ENCODE measurements around the gene AGPAT3.

AGPAT3 gene

DNA sequence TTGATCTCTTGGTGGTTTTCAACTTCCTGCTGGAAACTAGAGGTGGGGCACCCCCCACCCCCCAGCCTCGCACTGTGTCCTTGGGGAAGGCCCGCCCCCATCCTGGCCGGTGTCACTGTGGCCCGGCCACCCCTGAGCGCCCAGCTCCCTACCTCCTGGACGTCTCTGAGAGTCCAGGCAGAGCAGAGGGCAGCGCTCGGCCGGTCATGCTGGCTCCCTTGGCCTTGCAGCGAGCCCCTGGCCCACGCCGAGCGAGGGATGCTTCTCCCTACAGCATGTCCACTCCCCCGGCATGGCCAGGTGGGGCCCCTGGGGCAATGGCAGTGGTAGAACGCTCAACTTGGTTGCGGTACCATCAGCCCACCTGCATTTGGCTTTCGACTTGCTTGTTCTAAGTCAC is 118.4 kb downstream of the AGPAT3 start:
- DNase-seq = no peak

- DNase-seq = no peak
Measured at GRCh38 chr21:43983860-43984420, 118.9 kb downstream of the AGPAT3 start.

DNA sequence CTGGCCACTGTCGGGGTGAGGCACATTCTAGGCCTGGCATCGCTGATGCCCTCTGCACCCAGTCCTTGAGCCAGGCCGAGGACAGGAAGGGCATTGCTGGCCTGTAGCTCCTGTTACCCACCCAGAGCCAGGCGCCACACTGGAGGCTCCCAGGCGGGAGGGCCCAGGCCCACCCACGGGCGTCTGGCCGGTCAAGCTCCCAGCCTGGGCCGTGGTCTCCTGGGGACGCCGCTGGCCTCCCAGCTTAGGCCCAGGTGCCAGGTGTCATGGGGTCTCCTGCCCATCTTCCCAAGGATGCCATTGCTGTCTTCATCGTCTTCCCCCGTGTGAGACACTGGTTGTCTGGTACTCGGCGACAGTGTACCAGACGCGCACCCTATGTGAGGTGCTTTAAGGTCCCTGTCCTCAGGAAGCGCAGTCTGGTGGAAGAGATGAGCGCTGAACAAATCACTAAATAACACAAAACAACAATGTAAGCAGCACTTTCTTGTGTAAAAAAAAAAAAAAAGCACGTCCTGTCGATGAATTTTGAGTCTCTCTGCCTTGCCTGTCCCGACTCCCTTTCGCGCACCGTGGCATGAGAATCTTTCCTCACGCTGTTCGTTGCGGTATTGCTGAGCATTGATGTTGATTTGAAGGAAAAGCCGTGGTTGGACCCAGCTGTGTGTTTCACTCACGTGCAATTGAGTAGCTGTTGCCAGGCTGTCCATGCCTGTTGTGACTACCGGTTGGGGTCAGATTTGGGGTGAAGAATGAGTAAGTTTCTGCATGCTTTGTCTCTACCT is 120.1 kb downstream of the AGPAT3 start:
- no peak for DNase-seq

DNA sequence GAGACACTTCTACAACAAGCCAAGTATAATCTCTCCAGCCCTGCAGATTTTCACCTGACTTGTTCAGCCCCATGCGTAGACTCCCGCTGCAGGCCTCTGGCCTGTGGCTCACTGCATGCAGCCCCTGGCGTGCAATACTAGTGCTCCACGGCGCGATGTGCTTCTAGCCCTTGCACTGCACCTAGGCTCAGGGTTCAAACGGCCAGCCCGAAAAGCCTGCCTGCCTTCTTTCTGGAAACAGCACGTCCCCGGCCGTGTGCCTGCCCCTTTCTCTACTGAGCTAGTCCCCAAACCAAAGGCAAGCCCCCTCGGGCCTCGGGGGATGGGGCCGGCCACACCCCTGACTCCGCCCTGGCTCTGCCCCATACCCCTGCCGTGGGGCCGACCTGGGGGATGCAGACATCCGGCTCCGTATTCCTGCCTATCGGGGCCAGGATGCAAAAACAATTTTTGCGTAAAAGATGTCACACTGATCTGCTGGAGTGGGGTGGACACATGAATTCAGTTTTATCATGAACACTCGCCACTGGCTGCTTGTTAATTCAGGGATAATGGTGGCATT is 120.7 kb downstream of the AGPAT3 start:
- DNase-seq = no peak

DNA sequence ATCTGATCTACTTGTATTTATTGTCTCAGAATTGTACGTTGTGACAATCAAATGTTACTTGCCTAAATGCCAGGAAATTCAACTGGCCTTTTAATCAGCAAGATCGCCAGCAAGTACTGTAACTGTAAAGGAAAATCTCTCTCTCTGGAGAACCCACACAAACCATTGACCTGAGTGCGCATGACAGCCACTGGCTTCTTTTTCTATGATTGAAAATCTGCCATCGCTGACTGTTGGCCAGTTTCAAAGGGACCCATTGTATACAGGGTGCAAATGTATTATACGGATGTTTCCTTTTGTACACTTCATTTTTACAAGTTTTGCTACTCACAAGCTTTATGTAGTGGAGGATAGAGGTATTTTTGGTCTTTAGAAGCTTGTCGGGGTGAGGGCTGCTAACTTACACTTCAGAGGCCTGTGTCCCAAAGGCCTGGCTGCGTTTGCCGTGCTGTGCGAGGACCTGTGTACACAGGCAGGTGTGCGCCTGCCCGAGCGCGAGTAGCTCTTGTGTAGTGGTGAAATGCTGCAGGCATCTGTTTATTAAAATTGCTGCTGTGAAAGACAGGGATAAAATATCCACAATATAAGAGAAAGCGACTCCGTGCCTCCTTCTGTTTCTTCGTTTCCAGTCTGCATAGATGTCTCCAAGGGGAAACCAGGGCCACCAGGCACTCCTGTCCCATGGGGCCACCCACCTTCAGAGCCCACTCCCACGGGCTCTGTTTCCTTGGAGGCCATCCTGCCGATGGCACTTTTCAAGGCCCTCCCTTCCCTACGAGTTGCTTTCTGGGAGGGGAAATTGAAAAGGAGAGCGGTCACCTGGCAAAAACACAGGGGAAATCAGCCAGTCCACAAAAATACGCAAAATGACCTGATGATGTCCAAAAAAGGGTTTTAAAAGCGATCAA is 121.8 kb downstream of the AGPAT3 start:
- no peak for DNase-seq

DNA sequence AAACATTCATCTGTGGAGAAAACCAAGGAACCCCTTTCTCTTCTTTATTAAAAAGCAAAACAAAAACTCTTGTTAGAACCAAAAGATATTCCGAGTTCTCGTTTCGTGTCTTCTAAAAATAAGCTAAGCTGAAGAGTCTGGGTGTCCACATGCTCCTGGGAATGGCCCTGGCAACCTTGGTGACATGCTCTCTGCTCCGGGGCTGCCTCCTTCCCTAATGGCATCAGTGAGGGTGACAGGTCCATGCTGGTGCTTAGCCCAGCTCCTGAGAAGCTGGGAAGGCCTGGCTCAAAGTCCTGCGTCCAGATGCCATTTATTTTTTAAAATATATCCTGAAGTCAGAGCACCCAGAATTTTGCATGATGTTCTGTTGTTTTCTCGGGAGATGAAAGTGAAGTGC is 122.5 kb downstream of the AGPAT3 start:
- DNase-seq = no peak

GRCh38 chr21:43988016-43988415 is 123.0 kb downstream of the AGPAT3 start:
- DNase-seq = no peak

DNA sequence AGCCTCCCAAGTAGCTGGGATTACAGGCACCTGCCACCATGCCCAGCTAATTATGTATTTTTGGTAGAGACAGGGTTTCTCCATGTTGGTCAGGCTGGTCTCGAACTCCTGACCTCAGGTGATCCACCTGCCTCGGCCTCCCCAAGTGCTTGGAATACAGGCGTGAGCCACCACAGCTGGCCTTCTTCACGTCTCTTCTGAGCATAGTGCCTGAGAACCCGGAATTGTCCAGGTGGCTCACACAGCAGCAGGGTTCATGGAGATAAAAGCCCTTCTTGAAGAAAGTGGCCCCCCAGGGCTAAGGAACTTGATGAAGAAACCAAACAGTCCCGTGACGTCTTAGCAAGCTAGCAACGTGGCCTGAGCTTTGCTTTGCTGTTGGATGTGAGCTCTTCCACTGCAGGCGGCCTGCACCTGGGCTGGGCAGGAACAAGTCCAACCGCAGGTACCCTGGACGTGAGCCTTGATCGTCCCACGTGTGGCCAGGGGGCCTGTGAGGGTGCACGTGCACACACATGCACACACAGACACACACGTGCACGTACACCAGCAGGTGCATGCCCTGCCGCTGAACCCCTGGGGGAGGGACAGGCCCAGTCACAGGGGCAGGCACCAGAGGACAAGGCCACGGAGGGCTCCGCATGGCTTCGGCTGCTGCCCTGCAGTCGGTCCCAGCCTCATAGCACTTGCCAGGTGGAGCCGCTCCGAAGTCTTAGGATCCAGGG is 123.6 kb downstream of the AGPAT3 start:
- no peak for DNase-seq

GRCh38 chr21:43989401-43989800 is 124.4 kb downstream of the AGPAT3 start:
- DNase-seq = no peak

- DNase-seq = no peak
Measured at GRCh38 chr21:43991447-43991991, 126.5 kb downstream of the AGPAT3 start.

DNA sequence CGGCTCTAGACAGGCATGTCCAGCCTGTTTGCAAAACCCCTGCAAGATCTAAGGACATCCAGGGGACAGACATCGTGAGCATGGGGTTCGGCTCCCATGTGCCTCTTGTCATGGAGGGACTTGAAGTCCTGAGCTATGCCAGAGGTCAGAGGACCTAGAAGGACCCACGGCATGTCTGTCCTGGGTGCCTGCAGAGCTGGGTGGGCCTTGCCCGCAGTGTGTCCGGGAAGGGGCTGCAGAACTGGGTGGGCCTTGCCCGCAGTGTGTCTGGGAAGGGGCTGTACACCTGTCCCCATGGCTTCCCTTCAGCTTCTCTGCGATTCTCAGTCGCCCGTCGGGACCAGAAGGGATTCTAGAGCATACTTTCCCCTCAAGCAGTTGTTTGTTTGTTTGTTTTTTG is 127.1 kb downstream of the AGPAT3 start:
- DNase-seq = no peak

DNA sequence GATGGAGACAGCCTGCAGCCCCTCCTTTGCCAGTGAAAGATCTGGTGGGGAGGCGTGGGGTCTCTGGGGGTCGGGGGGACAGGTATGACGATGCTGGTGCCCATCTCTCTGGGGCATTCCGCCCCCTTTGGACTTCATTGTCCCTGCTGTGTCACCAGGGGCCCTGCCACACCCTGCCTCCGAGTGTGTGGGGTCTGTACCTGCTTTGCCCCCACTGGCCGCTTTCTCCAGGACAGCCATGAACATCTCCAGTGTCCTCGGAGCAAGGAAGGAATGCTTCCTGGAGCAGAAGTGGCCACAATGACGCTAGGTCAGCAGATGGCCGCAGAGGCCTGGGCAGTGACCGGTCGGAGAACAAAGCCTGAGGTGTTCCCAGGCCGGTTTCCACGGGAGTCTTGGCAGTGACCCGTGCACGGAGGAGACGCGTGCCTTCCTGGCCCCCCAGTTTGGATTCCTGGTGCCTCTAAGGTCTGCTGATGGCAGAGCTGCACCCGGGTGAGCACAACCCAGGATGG is 128.5 kb downstream of the AGPAT3 start:
- DNase-seq = no peak

DNA sequence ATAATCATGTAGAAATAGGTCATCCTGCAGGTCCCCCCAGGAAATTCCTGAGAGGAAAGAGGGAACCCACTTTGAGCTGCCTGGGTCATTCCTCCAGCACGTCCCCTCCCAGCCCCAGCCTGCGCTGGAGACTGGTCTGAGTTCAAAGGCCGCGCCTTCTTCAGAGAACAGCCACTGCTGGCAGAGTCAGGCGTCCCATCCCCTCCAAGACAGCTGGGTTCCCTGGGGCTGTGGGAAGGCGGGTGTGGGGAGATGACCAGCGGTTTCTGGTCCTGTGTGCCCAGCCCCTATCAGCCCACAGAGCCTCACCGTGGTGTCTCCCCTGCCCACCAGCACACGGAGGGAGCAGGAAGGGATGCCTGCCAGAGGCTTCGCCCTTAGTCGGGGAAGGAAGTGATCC is 129.1 kb downstream of the AGPAT3 start:
- DNase-seq = no peak

GRCh38 chr21:43994646-43995045 is 129.6 kb downstream of the AGPAT3 start:
- DNase-seq = no peak

DNA sequence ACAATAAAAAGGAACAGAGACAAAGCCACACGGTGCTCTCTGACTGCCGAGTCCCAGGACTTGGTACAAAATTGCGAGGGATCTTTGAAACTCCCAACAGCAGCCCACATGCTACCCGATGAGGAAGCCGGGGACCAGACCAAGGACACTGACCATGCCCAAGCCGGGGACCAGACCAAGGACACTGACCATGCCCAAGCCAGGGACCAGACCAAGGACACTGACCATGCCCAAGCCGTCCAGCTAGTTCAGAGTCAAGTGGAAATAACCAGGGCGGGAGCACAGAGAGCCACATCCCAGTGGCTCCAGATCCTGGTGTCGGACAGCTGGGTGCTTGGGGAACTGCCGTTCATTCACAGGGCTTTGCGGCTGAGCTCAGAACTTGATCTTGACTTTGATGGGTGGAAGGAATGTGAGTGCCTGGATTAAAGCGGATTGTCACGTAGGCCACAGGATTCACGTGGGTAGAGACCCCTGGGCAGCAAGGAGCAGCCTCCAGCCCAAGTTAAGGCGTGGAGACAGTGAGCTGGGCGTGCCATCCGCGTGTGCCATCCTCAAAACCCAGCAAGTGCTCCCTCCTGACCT is 130.6 kb downstream of the AGPAT3 start:
- no peak for DNase-seq

- DNase-seq = no peak
Measured at GRCh38 chr21:43997766-43998742, 133.0 kb downstream of the AGPAT3 start.

DNA sequence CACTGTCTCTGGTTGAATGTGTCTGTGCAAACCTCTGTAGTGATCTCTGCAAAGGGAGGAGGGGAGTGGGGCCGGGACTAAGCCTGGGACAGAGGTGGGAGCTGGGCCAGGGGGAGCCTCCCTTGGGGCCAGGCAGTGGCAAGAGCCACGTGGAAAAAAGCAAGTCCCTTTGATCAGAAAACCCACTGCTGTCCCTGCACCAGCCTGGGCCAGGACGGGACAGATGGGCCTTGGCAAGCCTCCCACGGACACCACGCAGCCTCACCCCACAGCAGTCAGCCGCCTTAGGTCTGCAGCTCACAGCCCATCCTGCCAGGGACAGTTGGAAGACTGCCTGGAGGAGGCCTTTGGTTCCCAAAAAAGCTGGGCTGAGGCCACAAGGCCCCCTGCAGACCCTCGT is 135.3 kb downstream of the AGPAT3 start:
- DNase-seq = no peak

DNA sequence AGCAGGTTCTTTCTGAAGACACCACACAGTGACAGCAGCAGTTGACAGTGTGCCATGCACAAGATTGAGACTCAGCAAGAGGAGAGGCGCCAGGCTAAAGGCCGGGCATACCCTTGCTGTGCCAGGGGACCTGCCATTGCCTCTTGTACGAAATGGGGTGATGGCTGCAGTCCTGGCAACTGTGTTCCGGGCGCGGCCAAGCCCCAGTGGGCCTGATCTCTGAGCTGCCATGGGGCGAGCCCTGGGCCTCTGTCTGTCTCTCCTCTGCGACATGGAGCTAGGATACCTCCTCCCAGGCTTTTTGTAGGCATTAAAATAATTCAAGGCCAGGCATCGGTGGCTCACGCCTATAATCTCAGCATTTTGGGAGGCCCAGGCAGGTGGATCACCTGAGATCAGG is 137.5 kb downstream of the AGPAT3 start:
- no peak for DNase-seq

- DNase-seq = no peak
Measured at GRCh38 chr21:44003307-44003966, 138.4 kb downstream of the AGPAT3 start.

DNA sequence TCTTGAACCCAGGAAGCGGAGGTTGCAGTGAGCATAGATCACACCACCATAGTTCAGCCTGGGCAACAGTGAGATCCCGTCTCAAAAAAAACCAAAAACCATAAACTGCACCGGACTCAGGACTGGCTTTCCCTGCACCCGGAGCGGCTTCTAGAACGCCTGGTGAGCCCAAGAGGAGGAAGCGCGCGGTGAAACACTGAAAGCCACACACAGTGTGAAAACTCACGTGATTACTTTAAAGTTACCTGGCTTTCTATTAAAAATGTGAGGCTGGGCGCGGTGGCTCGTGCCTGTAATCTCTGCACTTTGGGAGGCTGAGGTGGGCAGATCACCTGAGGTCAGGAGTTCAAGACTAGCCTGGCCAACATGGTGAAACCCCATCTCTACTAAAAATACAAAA is 140.0 kb downstream of the AGPAT3 start:
- DNase-seq = no peak
